HuH-7 (cell line): ENCODE data around the gene IMPA2.
"Not testable (repeated sequence)": the region's sequence is repeated elsewhere in the genome, so short reads cannot be mapped to it uniquely, and the experiment has no call there.

Experiments
- DNase-seq: peaks from one replicate; pipeline ENCODE4 v3.0.0; 2011; ENCODE audit warnings: low spot score

The IMPA2 gene

DNA sequence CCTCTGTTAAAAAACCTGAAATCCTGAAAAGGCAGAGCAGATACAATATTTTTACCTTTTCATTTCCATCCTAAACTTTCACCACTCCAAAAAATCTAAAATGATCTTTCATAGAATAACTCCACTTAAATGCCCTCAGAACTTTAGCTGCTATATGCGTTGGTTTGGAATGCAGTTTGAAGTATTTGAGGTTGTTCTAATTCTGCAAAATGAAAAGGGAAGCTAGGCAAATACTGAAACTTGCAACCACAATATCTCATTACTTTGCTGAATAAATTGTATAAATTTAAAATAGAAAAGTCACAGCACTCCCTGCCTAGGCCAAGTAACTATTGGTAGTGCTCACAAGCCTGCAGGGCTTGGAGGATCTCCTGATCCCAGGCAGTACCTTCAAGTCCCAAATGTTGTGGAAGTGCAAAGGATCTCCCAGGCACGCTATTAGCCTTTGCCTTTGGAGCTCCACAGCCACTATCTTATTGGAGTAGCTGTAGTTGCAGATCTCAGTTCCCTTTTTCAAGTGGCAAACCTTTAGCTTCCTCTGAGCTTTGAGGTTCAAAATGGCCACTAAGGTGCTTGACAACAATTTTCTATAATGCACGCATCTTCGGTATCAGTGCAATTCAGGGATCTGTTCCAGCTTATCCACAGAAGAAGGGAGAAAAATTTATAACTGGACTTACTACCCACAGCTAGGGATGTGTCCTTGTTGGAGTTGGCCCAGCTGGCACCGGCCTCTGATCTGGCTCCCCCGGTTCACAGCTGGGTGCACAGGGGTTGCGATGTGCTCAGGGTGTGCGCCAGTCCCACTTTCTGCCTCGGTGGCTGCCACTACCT, 68.9 kb downstream of the IMPA2 start:
- no peak for DNase-seq

- no peak for DNase-seq
These were observed 71.6 kb downstream of the IMPA2 start for GRCh38 chr18:12052866-12053265.

- DNase-seq, result no peak
These were observed 72.0 kb downstream of the IMPA2 start for GRCh38 chr18:12053289-12053688.

- no peak for DNase-seq
These were observed 75.0 kb downstream of the IMPA2 start for GRCh38 chr18:12056034-12056883.

- DNase-seq, result no peak
These were observed 75.6 kb downstream of the IMPA2 start for GRCh38 chr18:12056884-12057402.

DNA sequence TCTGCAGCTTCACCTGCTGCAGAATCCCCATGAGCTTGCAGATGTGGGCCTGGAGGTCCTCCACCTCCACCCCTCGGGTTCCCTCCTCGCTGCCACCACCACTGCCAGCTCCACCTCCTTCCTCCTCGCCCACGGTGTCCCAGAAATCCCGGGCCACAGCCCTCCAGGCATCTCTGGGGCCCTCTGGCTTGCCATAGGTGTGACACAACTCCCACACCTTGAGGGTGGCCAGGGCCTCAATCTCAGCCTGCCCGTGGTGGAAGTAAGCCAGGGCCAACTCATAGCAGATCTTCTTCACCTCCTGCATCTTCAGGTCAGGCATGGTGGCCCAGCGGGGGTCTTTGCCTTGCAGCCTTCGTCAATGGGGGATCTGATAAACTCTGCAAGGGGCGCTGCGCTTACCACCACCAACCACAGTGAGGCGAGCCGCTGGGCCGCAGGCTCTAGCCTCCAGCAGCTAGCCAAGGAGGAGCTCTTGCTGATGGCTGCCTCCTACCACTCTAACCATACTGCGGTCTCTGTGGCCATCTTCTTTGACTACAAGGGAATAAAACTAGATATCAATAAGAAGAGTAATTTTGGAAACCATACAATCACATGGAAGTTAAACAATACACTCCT, 76.2 kb downstream of the IMPA2 start:
- DNase-seq, result no peak

DNA sequence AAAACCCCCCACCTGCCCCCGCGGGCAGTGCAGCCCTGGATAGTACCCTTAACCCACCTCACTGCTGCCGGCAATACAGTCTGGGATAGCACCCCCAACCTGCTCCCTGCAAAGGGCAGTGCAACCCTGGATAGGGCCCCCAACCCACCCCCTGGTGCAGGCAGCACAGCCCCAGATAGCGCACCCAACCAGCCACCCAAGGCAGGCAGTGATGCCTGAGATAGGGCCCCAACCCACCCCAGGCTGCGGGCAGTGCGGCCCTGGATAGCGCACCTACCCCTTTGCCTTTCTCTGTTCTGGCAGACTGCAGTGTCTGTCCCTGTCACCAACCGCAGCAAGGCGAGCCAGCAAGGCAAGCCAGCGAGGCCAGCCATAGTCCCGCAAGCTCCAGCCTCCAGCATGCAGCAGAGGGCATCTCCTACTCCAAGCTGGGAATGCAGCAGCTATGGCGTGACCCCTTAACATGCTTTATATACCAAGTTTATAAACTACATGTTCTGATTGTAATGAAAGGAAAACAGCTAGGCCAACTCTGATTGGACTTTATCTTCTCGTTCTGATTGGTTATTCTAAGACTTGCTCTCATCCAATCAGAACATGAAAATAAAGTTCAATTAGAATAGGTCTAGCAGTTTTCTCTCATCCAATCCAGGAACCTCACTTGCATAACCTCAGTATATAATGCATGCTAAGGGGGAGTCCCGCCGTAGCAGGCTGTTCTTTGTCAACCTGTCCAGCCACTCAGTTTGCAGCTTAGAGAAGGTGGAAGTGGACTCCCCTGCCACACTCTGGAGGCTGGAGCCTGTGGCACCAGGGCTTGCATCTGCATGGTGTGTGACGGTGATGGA, 78.3 kb downstream of the IMPA2 start:
- DNase-seq, result no peak

- peak; percentile 74 for DNase-seq
These were observed 79.0 kb downstream of the IMPA2 start for GRCh38 chr18:12060182-12060870.

DNA sequence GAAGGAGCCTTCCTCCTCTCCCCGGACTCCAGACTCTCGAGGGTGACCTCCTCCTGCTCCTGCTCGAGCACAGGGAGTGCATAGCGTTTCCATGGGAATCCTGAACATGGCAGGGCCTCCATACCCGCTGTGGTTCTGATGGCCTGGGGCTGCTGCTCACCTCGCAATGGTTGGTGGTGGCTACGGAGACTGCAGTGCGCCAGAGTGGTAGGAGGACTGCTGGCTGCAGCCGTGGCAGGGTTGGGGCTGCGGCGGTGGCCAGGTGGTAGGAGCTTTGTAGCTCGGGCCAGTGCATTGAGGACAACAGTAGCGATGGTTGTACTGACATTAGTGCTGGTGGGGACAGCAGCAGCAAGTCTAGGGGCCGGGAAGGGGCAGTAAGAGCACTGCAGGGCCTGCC, 80.4 kb downstream of the IMPA2 start:
- DNase-seq, result no peak

DNA sequence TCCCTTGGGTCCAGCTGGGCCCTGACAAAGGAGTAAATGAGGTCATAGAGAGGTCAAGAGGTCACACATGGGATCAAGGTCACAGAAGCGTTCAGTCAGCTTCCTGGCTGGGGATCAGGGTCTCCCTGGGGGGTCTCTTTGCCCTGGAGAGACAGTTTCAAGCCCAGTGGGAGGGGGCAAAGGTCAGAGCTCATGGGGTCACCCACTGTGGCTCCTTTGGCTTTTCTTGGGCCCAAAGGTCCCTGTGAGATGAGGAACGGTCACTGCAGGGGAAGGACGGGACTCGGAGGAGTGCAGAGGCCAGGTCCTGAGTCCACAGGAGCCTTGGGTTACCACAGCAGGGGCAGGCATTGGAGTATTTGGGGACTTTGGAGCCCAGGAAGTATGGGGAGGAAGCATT, 81.7 kb downstream of the IMPA2 start:
- no peak for DNase-seq

- DNase-seq, result no peak
These were observed 82.9 kb downstream of the IMPA2 start for GRCh38 chr18:12064086-12064763.

- no peak for DNase-seq
These were observed 84.1 kb downstream of the IMPA2 start for GRCh38 chr18:12065397-12065796.

- no peak for DNase-seq
These were observed 85.7 kb downstream of the IMPA2 start for GRCh38 chr18:12066910-12067511.

GRCh38 chr18:12067671-12068070, 86.4 kb downstream of the IMPA2 start:
- no peak for DNase-seq

DNA sequence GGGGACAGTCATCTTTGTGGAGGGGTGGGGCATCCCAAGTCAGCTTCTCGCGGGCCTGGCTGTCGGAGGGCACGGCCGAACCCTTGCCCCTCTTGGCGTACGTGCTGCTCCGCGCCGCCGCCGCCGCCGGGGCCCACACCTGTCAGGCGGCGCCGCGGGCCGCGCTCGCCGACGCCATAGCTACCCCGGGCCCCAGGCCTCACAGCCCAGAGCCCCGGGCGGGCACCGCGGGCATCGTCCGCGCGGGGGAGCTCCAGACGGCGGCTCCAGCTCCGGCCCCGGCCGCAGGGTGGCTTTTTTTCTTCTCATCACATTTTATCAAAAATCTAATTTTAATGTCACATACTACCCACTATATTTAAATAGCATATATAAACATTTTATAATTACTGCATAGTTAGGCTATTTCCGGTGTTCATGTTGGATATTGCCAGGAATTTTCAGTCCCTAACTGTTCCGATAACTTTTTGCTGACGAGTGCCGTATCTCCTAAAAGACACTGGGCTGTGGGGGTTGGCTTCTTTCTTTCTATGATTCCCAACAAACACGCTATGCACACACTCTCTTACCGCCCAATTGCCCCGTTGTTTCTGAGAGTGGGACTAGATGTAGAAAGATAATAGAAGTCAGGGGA, 87.1 kb downstream of the IMPA2 start:
- DNase-seq, result not testable (repeated sequence)

- DNase-seq, result no peak
These were observed 87.6 kb downstream of the IMPA2 start for GRCh38 chr18:12068950-12069320.

- not testable (repeated sequence) for DNase-seq
These were observed 89.8 kb downstream of the IMPA2 start for GRCh38 chr18:12071066-12071465.

DNA sequence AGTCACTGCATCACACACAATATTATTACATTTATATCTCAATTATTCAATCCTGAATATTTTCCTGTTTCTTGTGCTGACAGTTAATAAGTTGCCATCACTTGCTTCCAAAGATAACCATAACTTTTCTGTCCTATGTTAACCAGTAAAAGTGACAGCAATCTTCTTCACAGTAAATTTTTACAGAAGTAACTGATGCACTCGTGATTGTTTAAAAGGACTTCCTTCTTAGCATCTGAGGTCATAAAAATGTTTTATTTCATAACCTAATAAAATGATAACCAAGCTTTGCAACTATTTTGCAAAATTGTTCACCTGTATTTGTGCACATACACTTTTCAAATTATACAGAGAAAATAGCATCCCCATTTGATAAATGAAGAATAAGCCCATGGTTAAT, 91.7 kb downstream of the IMPA2 start:
- no peak for DNase-seq

GRCh38 chr18:12074736-12075135, 93.4 kb downstream of the IMPA2 start:
- no peak for DNase-seq
